ENCODE measurements around the gene SPEM1. TPM values are rescaled to one million over a fixed set of nuclear protein-coding genes. Genes with fewer than 3 reads are reported as not detected.

Gene SPEM1
- total and polyA plus RNA-seq, 10 of the 15 experiments (the other 5 are each of a cell fraction or from before 2014, with no cell fraction given): not detected

- no peak for TF ChIP-seq REST (IDR thresholded peaks at IDR 0.05; ENCODE audit: low read depth, low read length)
- TF ChIP-seq RAD21 (IDR thresholded peaks at IDR 0.05; ENCODE audit: insufficient read depth, low read depth, low read length): no peak
- TF ChIP-seq JUND (IDR thresholded peaks at IDR 0.05; ENCODE audit: low read depth, low read length): no peak
- TF ChIP-seq POLR2AphosphoS5 (IDR thresholded peaks at IDR 0.05; ENCODE audit: low read length): no peak
- TF ChIP-seq POLR2AphosphoS2 (IDR thresholded peaks at IDR 0.05; ENCODE audit: low read depth, low read length): no peak
- no peak for TF ChIP-seq KAT2A (conservative IDR thresholded peaks at IDR 0.05; ENCODE audit: control insufficient read depth, low read depth, low read length)
- no peak for TF ChIP-seq PAX5 (IDR thresholded peaks at IDR 0.05; ENCODE audit: borderline replicate concordance, low read depth, low read length)
Measured at GRCh38 chr17:7417056-7417655, 3.0 kb upstream of the SPEM1 start (continued).

- Histone ChIP-seq H3K9ac (ENCODE audit: control insufficient read depth, insufficient read depth, low read length) (no peak overlapping the region), H2AFZ (ENCODE audit: control insufficient read depth, low read depth, low read length) (no peak overlapping the region), H3K79me2 (ENCODE audit: control insufficient read depth, insufficient read depth, low read length) (no peaks in the 10 kb centered on the region), H3K27ac (ENCODE audit: control insufficient read depth, insufficient read depth) (no peak overlapping the region), H3K4me3 (no peak overlapping the region), H3K27me3 (replicated peaks in 1 of 2; ENCODE audit: control insufficient read depth in 2 of 2, insufficient read depth in 2 of 2, low read length in 1 of 2) (no peaks in the 10 kb centered on the region; a peak in 1 of 4 replicates), H3K9me3 (replicated peaks; ENCODE audit: control insufficient read depth, insufficient read depth, low read length) (no peaks in the 10 kb centered on the region), H4K20me1 (ENCODE audit: control insufficient read depth, insufficient read depth) (no peaks in the 10 kb centered on the region), H3K4me1 (ENCODE audit: control insufficient read depth, insufficient read depth, low read length) (no peaks in the 10 kb centered on the region), H3K4me2 (ENCODE audit: control insufficient read depth, insufficient read depth) (no peak overlapping the region), H3K36me3 (ENCODE audit: control insufficient read depth in 2 of 2, insufficient read depth in 2 of 2, low read length in 1 of 2) (no peaks in the 10 kb centered on the region)
- no peak for FAIRE-seq
- WGBS (ENCODE audit: insufficient coverage, insufficient replicate concordance, low lambda C conversion rate, missing lambda C conversion rate): 19% methylated on average over 15 of the region's 18 CpGs
- POLR2A ChIA-PET: interaction anchor here (1.2 kb wide), 1 partner anchor 10 kb away, joined by 3 read pairs; no protein-coding TSS in a partner anchor
- intact Hi-C loops (cut with micrococcal nuclease; ENCODE audit: unreplicated experiment): no loop called here
- no peak for ATAC-seq
- DNase-seq (ENCODE audit: low read depth, low spot score): no peak
- SMC1A ChIA-PET (ENCODE audit: uncharacterized antibody, unreplicated experiment): no interaction called here
- in situ Hi-C loops (cut with MboI): no loop called here
- RAD21 ChIA-PET (ENCODE audit: unreplicated experiment): no interaction called here
- no TSS peak for BruUV-seq (replicated peaks)
- CTCF ChIA-PET: interaction anchor here (0.6 kb wide), 1 partner anchor 141 kb away, joined by 3 read pairs; no protein-coding TSS in a partner anchor
- TF ChIP-seq CEBPZ (IDR thresholded peaks at IDR 0.05; ENCODE audit: low read depth, low read length): no peak
- no peak for TF ChIP-seq SRF (IDR thresholded peaks at IDR 0.05; ENCODE audit: low read depth in 2 of 2, low read length in 2 of 2)
- no peak for TF ChIP-seq PBX3 (IDR thresholded peaks at IDR 0.05; ENCODE audit: insufficient replicate concordance, low read depth, low read length)
- no peak for TF ChIP-seq GABPA (IDR thresholded peaks at IDR 0.05; ENCODE audit: low read depth)
Measured at GRCh38 chr17:7418472-7419152, 1.5 kb upstream of the SPEM1 start.

All from GM12878 (cell line).